Breast epithelium (tissue), 3 donors: ENCODE data around the gene DNAJC22.
A peak's percentile ranks its signal among the peaks of the same experiment; 100 is the strongest.

Experiments
- POLR2AphosphoS5 ChIP-seq, 3 donors: sonication (generic); formaldehyde crosslinking; IDR thresholded peaks; one replicate each; pipeline ENCODE4 v1.6.1; 2017; ENCODE audit warnings: antibody characterized with exemption in 3 of 3
- TF ChIP-seq, protein P1 (sequence below), 3 donors: fragments of 450-650 bp; IDR thresholded peaks; one replicate each; pipeline ENCODE4 v1.5.1; 2016 to 2017; ENCODE audit warnings: antibody characterized with exemption in 3 of 3, mild to moderate bottlenecking in 3 of 3, moderate library complexity in 3 of 3

DNA sequence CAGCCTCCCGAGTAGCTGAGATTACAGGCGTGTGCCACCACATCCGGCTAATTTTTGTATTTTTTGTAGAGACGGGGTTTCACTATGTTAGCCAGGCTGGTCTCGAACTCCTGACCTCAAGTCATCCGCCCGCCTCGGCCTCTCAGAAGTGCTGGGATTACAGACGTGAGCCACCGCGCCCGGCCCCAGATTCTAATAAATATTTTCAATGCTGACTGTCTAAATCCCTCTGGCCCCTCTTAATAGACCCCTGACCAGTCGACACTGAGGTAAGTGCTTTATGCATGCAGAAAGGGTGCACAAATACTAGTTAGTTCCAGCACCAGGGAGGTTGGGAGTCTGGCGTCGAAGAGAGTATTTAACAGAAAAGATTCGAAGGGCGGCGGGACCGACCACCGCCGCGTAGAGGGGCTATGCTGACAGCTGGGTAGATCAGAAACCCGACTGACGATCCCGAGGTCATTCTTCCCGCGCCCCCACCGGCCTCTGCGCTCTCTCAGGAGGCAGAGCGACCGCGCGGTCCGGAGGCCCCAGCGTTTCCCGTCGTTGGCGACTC lies 19.5 kb downstream of the DNAJC22 start:
- no peak for TF ChIP-seq POLR2AphosphoS5 (IDR thresholded peaks at IDR 0.05)
- TF ChIP-seq, protein P1, sequence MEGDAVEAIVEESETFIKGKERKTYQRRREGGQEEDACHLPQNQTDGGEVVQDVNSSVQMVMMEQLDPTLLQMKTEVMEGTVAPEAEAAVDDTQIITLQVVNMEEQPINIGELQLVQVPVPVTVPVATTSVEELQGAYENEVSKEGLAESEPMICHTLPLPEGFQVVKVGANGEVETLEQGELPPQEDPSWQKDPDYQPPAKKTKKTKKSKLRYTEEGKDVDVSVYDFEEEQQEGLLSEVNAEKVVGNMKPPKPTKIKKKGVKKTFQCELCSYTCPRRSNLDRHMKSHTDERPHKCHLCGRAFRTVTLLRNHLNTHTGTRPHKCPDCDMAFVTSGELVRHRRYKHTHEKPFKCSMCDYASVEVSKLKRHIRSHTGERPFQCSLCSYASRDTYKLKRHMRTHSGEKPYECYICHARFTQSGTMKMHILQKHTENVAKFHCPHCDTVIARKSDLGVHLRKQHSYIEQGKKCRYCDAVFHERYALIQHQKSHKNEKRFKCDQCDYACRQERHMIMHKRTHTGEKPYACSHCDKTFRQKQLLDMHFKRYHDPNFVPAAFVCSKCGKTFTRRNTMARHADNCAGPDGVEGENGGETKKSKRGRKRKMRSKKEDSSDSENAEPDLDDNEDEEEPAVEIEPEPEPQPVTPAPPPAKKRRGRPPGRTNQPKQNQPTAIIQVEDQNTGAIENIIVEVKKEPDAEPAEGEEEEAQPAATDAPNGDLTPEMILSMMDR (IDR thresholded peaks at IDR 0.05), result peak in 1 of 3 donors; percentile 15
